Activated CD8-positive, alpha-beta memory T cell treated with anti-CD3 and anti-CD28 coated beads, Interleukin-2, amount 50 U/mL, for 4 hours (primary cell): ENCODE data around the gene AUTS2.

Source experiments
- DNase-seq: peaks from one replicate; pipeline ENCODE4 v3.0.0-alpha.2; 2020

Gene AUTS2

DNA sequence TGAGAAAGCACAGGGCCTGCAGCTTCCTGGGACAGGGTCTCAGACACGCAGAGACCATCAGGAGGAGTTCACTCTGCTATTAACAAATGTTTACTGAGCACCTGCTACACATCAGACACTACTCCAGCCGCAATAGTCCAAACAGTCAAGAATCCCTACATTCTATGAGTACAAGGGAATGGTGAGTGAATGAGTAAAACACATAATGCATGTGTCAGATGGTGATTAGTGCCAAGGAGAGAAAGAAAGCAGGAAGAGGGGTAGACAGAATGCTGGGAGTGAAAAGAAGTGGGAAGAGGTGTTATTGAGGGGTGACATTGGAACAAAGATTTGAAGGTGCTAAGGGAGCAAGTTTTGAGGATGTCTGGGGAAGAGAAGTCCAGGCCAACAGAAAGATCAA, 899.5 kb downstream of the AUTS2 start:
- no peak for DNase-seq

DNA sequence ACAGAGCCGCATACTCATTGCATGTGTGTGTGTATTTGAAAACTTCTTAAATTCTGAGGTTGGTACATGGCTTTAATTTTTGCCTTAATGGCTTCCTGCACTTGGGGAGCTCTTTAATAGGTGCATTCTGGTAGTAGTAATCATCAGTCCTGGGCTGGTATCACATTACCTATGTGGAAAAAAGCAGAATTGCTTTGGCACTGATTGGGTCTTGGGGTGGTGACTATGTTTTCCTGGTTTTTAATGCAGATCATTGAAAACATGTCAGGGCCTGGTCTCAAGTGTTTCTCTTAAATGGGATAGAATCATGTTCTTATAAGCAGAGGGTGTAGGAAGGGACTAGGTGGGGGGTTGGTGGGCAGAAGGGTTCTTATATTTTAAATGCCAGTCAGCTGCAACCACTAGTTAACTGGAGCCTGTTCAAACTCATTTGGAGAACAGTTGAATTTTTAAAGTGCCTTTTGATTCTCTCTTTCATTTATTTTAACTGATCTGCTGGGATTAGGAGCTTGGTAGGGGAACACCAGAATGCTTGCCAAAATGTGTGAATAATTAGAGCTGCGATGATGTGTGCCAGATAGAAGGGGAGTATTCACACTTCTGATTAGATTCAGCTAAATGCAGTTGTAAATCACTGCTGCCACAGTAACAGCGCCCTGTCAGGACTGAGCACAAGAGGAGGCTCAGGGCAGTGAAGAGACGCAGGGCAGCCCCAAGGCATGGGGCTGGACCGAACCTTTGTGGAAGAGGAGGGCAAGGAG, 900.1 kb downstream of the AUTS2 start:
- no peak for DNase-seq

DNA sequence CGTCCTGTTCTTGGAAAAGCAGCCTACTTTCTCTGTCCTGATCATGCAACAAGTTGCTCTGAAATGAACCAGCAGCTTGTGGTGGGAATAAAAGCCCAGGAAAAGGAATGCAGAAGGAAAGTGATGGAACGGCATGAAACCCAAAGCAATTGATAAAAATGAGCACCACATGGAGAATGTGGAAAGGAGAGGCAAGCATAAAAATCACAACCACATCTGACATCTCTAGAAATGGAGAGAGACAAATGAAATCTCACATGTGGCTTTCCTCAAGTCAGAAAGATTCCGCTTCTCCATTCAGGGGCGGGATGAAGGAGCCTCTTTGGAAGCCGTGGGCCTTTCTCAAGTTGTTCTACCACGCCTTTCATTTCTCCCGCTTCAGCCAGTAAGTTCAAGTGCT, 902.0 kb downstream of the AUTS2 start:
- no peak for DNase-seq

DNA sequence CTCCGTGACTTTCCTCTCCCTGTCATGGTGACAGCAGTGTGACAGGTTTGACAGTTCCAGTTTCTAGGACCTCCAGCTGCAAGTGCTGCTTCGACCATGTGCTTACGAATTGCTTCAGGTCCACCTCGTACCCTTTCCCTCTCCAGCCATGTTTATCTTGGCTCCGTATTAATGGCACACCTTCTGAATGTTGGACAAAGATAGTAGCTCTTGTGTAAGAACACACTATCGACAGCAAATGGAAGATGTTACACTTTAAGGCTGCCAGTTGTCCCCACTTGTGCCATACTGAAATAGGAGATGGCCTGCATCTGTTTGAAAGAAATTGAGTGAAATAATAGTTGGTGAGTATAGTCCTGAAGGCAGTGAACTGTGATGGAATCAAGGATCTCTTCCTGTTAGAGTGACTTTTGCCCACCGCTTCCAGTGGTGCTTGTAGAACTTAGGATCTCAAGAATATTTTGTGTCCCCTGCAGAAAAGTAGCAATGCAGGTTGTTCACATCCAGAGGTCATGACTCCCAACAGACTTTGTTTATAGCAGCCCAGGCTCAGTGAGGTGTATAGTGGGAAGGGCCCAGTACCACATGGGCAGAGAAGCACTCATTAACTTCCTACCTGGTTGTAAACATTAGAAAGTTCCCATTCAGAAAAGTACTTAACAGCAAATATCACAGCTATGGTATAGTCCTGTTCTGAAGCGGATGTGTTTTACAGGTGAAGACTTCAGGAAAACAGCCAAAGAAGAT, 904.0 kb downstream of the AUTS2 start:
- DNase-seq: no peak

DNA sequence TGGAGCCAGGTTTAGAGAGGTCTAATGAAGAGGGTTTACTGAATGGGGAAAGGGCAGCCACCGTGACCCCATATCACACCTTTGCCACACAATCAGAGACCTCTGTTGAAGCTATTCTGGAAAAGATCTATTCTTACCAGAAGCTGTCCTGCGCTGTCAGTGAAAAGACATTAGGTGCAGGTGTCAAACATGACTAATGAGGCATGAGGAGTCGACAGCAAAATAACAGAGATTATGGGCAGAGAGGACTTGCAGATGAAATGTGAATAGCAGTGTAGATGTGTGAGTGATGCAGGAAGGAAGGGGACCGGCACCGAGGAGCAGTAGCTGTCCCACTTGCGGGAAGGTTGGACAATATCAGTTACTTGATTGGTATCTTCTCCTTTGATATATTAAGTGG, 906.0 kb downstream of the AUTS2 start:
- no peak for DNase-seq

DNA sequence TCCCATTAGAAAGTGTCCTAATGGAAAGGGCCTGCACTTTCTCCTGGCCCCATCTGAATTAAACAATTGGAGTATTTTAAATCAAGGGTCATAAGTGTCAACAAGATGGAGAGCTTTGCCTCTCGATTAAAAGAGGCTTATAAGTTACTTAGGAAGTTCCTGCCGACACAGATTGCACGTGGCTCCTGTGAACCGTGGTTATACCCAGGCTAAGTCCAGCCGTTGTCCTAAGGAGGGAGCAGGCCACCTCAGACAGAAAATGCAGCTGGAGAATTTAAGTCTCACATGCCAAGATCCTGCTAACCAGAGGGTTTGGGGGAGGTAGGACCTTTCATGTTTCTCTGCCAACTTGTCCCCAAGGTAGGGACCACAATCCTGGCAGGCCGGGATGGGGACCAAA, 907.2 kb downstream of the AUTS2 start:
- no peak for DNase-seq

DNA sequence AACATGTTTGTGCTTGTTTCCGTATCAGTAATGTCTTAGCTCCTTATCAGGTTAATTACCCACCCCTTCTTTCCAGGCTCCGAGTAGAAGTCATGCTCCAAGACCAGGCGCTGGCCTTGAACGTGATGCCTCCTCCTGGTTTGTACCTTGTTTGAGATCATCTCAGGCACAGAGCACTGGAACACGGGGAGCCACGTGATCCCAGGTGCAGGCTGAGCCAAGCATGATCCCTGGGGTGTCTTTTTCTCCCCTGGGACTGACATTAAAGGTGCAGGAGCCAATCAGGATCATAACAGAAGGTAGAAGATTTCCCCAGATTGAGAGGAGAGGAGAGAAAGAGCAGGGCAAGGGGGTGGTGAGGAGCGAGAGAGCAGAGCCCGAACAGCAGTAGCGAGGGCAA, 907.6 kb downstream of the AUTS2 start:
- DNase-seq: no peak

DNA sequence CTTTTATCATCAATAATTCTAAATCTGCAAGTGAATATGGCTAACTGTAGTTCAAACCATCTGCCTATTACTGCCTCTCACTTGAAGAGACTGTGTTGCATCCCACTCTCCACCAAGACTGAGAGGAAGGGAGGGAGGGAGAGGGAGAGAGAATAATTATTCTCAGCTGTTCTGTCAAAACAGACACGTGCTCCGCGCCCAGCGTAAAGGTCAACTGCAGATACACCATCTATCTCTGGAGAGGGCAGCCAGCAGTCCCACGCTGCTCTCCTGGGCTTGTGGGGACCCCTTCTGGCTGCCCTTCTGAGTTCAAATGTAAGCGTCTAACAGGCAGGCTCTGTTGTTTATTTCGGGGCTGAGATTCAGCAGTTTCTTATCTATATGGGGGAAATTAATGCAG, 908.2 kb downstream of the AUTS2 start:
- DNase-seq: no peak

DNA sequence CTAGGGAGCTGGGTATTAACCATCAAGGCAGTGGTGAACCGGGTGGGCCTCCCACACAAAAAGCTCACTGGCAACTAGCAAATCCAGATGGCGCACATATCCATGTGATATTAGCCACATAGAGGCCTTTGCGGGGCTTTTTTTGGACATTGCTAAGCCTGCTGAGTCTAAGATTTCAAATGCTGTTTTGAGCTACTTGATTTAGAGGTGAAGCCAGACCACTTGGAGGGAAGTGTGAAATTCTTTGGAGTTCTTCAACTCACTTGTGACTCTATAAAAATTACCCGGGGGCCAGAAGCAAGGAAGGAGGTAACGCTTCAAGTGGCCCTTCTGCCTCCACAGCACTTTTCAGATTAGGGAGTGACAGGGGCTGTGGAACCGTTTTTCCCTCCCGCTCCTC, 913.9 kb downstream of the AUTS2 start:
- DNase-seq: no peak

DNA sequence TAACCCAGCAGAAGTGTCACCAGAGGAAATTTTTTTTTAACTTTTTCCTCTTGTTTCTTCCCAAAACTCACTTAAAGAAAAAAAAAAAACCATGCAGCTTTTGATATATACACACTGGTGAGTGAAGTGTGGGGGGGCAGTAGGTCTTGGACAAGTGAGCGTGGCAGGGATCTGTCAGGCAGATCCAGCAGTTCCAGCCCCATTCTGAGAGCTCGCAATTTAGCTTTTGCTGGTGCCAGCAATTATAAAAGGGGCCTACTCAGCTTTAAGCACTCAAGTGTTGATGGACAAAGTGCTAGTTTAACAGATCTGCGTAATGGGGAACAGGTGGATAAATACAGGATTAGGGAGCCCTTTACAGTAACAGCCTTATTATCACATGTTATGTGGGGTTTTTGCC, 914.5 kb downstream of the AUTS2 start:
- no peak for DNase-seq

DNA sequence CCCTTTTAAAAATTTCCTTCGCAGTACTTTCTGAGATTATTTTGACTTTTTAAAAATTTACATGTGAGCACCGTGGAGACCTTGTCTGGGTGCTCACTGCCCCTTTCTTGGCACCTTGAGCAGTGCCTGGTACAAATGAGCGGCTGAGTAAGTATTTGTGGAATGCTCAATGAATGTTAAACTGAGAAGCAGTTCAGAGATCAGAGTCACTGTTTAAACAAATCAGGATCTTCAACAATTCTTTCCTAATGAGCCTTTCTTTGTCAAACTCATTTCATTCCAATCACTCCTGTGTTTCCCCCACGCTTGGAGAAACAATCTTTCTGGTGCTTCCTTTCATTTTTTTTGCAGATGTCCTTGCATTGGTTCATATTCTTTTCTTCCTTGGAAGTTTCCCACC, 922.3 kb downstream of the AUTS2 start:
- DNase-seq: no peak

DNA sequence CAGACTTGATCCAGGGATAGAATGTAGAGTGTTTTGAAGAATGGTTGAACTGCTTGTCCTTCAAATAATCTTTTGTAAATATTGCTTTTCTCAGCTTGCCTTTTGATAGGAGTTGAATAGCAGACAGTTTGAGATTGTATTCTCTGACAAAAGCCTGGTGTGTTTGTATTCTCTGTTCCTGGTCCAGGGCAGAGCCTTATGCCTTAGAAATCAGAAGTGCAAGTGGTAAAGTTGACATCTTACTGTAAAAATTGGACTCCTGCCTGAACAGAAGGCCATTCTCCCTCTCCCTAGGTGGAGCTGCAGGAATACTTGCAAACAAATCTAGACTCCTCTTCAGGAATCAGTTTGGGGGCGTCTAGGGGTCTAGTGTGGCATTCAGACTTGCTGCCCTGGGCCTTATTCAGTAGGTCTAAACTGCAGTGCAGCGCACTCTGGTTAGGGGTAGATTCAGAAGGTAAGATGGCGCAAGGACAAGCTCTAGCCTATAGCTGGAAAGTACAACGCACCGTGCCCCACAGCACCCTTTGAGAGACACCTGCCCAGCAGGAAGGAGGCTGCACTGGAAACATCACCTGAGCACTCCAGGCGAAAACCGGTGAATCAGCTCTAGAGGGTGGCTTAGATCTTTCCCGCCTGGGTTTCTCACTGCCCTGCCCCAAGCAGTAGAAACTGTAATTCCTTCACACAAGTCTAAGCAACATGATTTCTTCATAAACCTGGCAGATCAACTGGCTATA, 925.1 kb downstream of the AUTS2 start:
- DNase-seq: no peak

DNA sequence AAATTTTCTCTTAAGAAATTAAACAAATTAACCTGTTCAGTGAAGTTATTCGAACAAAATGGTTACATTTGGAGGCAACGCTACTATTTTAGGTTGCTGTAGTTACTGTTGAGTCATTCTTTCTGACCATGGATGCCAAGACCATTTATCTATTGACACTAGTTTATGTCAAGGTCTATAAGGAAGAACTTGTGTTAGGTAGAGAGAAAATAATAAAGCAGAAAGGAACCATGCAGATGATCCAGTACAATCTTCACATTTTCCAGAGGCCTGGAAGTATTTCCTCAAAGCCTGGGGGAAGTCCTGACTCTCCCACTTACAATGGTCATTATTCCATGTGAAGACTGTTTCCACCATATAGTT, 925.7 kb downstream of the AUTS2 start:
- no peak for DNase-seq

DNA sequence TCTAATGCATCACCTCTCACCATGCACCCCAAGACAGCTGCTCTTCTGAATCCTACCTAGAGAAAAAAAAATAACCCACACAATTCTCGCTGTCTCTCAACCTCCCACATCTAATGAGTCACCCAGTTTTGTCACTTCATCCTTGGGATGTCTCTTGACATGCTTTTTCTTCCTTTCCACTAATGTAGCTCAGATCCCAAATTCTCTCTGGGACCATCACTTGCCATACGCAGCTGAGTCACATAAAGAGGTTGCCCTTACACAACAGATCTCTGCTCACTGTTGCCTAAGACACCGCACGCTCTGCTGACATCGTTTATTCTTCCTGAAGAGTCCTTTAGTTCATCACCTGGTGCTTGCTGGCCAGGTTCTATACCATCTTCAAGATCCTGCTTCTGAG, 927.7 kb downstream of the AUTS2 start:
- DNase-seq: no peak

DNA sequence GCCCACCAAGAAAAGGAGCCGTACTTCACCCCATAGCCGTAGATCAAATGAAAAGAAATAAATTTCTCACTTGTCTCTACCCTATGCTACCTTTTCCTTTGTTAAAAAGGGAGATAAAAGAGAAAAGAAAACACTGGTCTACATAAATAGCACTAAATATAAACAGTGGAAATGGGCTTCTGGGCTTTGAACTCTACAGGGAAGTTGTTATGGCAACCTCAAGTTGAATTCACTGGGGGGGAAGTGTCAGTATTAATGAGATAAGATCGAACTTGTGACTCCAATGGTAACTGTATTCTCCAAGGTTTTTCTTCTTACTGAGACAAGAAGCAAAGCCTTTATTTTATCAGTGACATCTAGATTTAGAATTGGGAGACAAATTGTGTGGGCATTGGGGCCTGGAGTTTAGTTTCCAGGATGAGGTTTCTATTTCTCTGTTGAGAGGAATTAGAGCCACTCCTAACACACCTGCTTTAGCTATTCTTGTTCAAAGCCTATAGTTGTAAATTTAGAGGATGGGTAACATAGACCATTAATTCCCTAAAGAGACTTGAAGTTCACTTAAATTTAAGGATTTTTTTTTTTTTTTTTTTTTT, 929.3 kb downstream of the AUTS2 start:
- DNase-seq: no peak

DNA sequence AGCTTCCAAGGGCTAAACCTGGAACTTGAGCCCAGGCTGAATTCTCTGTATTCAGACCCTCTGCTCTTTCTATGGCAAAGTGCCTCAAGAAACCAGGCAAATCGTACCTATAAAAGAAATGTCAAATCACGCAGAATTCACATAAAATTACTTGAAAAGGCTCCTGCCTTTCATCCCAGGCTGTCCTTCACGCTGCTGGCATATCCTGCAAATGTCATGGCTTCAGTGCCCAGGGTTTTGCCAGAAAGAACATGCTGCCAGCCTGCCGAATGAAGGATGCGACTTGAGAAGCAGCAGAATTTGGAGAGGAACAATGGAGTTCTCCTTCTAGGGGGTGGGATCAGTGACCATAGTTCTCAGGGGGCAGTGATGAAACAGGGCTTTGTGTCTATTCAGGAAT, 931.2 kb downstream of the AUTS2 start:
- no peak for DNase-seq

DNA sequence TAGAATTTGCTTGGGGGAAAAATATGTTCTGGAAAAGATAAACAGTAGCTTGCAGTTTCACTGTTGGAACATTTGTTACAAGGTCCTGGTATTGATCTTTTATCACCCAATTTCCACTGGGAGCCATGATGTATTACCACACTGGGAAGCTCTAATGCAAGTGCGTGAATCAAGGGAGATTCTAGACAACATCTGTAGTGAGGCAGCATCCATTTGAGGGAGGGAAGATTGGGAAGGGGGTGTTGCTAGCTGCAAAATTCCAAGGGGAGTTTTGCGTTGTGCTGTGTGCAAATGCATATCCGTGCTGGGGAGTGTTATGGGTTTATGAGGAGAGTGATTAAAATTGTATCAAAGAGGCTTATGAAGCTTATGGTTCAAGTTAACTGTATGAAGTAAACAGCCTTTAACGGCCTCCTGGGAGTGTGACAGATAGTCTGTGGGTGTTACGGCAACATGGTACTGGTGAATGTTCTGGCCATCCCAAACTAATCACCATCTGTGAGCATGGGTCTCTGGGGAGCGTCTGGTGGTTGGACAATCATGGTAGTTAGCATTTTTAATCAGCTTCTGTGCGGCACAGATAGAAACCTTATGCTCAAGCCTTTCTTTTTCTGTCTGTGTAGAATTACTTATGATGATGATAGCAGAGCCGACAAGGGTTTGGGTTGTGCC, 931.8 kb downstream of the AUTS2 start:
- DNase-seq: no peak

DNA sequence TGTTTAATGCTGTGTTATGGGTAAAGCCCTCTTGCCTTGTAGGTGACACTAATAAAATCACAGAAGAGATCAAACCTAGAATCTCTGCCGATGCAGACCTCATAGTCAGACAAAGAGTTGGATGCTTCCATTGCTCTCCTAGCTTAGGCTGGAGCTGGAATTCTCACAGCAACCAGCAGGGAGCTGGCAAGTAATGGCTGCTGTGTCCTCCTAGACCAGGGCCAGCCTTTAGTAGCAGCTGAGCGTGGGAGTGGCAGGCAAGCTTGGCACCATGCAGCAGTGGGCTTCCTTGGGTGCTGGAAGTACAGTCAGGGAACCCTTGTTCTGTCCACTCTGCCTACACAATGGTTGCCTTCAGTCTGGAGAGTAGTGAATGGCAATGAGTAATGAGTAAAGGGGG, 935.3 kb downstream of the AUTS2 start:
- DNase-seq: no peak

DNA sequence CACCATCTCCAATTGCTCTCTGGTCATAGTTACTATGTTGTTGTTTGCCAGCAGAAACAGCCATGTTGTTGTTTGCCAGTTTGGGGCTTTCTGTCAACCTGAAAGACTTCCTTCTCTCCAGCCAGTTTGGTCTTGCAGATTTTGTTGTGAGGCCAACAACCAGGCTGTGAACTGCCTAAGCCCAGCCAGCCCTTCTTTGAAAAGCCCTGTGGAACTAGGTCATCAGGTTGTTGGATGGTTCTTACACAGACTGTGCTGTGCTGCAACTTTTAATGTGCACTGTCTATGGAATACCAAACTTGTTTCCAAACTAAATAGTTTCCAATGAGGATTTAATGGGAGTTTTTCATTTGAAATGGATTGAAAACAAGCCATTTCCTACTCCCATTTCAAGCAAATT, 940.9 kb downstream of the AUTS2 start:
- DNase-seq: no peak

DNA sequence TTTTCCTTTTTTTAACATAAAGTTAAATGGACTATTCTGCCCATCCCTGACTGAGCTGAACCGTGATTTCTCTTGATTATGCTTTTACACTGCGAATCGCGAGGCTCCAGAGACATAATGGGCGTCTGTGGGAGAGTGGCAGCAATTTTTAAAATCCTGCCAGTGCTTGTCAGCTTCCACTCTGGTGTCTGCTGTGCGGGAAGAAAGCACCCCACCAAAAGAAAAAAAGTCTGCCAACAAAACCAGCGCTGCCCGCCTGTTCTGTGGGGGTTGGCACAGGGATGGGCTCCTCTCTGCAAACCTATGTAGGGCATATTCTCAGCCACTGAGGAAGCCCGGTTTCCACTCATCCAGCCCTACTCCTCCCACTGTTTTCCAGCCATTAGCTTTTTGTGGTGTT, 941.3 kb downstream of the AUTS2 start:
- DNase-seq: no peak

DNA sequence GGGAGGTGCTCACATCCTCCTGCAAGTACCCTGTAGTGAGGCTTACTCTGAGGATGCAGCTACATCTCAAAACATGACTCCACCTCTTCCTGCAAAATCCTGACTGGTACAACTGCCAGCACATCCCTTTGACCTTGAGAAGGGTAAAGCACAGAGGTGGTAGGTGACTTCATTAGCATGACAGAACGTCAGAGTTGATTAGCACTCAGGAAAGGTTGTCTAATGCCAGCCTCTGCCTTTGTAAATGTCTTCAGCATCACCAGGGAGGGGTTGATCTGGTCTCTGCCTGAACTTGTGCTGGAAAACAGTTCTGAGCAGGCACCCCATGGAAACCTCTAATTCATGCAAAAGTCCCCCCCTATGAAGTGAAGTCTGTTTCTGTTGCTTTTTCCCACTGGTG, 942.4 kb downstream of the AUTS2 start:
- no peak for DNase-seq

DNA sequence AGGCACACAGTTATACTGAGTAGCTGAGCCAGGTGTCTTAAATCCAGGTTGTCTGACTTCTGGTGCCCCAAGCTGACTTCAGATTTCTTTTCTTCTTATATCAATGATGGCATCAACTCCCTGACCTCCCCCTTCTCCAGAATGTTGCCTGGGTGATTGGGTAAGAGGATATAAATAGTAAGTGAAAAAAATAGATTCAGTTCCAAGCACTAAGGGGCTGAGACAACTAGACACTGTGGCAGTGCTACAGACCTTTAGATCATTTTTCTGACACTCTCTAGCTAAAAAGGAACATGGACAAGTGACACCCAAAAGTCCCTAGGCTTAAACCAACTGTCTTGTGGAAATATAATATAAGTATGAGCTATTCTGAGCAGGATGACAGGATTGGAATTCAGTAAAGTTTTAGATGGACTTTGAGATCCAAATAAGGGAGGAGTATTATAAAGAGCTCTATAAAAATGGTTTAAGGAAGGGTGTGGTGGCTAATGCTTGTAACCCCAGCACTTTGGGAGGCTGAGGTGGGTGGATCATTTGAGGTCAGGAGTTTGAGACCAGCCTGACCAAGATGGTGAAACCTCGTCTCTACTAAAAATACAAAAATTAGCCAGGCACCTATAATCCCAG, 944.6 kb downstream of the AUTS2 start:
- DNase-seq: no peak

DNA sequence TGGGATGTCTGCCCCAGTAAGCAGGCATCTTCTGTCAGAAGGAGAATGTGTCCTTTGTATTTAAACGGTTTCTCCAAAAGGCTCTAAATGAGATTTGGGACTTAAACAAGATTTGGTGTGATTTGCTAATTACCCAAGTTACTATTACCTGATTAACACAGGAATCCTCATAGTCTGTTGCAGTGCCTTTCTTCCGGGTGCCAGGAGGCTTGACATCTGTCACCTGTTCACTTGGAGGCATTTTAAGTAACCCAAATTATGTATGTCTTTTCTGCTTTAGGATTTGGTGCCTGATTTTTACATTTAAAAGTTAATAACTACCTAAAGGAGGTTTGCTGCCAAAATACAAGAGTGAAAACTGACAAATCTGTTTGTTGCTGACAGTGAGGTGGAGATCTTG, 945.7 kb downstream of the AUTS2 start:
- DNase-seq: no peak
